Omental fat pad (tissue), 4 donors: ENCODE data around the gene RGS19. TPM values are rescaled to one million over a fixed set of nuclear protein-coding genes. Genes with fewer than 3 reads are reported as not detected.

ENCODE experiments used
- ATAC-seq: fragments of 150-250 bp; one replicate; pipeline ENCODE4 v1.9.1; 2016; ENCODE audit warnings: mild to moderate bottlenecking, moderate library complexity; ENCODE audit not compliant: low FRiP score
- DNase-seq: peaks from one replicate; pipeline ENCODE4 v3.0.0-alpha.2; 2019; ENCODE audit warnings: low spot score
- CTCF ChIP-seq, 3 donors: fragments of 450-650 bp; IDR thresholded peaks; one replicate each; pipeline ENCODE4 v1.5.1; 2016 to 2017; ENCODE audit warnings: antibody characterized with exemption in 3 of 3, mild to moderate bottlenecking in 3 of 3, moderate library complexity in 2 of 3
- total RNA-seq, 4 donors: library from RNA; depleted of rRNA; stranded (reverse); fragments of >200 nt; gene quantifications; one replicate each; pipeline ENCODE4 v1.1.0, GENCODE V29; 2016

Gene RGS19
- total RNA-seq, 4 donors from 2014 or later, result 14.0 to 45.1 (median 29.3) TPM

GRCh38 chr20:64106981-64107735 lies 27.8 kb upstream of the RGS19 start, which contains the start of gene NPBWR2:
TSS of gene NPBWR2 (minus strand) at chr20:64107565. CDS start at chr20:64106831, 734 bp downstream.
- no peak for TF ChIP-seq CTCF (IDR thresholded peaks at IDR 0.05)
- DNase-seq (peak; percentile 16), ATAC-seq (no peak)

GRCh38 chr20:64106435-64106961 lies 27.2 kb upstream of the RGS19 start:
- ATAC-seq (no peak), DNase-seq (peak; percentile 7)
- TF ChIP-seq CTCF (IDR thresholded peaks at IDR 0.05), result no peak

DNA sequence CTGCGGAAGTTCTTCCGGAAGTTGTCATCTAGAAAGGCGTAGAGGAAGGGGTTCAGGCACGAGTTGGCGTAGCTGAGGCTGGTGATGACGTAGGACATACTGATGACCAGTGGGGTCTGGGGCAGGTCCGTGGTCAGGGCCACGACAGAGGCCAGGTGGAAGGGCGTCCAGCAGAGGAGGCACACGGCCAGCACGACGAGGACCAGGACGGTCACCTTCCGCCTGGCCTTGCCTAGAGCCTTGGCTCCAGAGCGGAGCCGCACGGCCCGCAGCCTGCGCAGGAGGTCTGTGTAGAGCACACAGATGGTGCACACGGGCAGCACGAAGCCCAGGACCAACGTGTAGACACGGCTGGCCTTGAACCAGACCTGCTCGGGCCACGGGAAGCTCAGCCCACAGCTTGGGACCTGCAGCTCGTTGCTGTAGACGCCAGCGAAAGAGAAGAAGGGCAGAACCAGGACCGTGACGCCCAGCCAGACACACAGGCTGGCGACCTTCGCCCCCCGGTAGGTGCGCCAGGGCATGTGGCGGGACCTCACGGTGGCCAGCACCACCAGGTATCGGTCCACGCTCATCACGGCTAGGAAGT lies 26.6 kb upstream of the RGS19 start:
- DNase-seq (peak; percentile 16), ATAC-seq (no peak)
- TF ChIP-seq CTCF (IDR thresholded peaks at IDR 0.05), result no peak

GRCh38 chr20:64104667-64105451 lies 25.5 kb upstream of the RGS19 start:
- no peak for ATAC-seq
- DNase-seq, result peak; percentile 13
- no peak for TF ChIP-seq CTCF (IDR thresholded peaks at IDR 0.05)

DNA sequence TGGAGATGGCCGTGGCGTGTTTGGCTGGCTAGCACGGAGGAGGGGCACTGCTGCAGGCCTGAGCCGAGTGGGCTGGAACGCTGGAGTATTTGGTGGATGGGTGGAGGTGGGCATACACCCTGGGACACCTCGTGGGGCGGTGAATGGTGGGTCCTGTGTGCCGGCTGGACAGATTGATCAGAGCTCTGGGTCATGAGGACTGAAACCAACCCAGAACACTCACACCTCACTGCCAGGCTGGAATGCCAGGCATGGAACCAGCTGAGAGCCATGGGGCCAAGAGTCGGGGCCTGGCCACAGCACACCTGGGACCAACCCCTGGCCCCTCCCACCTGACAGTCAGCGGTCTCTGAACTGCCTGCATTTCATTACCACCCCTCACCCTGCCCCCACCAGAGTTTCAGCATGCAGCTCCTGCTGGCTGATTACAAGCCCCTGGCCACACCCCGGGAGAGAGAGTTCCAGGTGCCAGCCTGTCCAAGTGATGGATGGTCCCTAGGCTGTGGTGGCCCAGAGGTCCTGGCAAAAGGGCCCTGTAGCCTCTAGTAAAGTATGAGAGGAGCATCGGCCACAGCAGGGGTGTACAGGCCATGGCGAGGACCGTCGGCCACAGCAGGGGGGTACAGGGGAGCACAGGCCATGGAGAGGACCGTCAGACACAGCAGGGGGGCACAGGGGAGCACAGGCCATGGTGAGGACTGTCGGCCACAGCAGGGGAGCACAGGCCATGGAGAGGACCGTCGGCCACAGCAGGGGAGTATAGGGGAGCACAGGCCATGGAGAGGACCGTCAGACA lies 24.8 kb upstream of the RGS19 start:
- peak; percentile 14 for DNase-seq
- ATAC-seq, result no peak
- TF ChIP-seq CTCF (IDR thresholded peaks at IDR 0.05), result no peak

DNA sequence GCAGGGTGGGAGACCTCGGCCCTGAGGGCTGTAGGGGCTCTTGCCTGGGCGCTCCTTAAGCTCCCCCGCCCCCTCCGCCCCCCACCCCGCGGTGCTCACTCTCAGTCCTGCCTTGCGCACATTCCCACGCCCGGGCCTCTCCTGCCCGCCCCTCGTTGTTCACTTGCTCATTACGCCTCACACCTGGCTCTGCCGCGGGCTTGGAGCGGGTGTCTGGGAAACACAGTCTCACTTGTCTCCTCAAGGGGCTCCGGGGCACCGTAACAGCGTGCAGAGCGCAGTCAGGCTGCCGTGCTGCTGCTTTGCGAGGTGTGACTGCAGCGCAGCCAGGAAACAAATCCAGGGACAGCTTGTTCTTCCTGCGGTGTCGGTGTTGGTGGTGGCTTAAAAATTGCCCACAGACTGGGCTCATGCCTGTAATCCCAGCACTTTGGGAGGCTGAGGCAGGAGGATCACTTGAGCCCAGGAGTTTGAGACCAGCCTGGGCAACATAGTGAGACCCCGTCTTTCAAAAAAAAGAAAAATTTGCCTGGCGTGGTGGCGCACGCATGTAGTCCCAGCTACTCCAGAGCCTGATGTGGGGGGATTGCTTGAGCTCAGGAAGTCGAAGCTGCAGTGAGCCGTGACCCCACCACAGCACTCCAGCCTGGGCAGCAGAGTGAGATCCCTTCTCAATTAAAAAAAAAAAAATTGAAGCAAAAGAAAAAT lies 23.5 kb upstream of the RGS19 start:
- DNase-seq, result no peak
- TF ChIP-seq CTCF (IDR thresholded peaks at IDR 0.05), result no peak
- no peak for ATAC-seq
